Measurements from ENCODE around the gene SLC8A3. TPM values are rescaled to one million over a fixed set of nuclear protein-coding genes. Genes with fewer than 3 reads are reported as not detected.

The SLC8A3 gene
- total and polyA plus RNA-seq, 2 of the 13 experiments (the other 11 are each of a cell fraction or from before 2014, with no cell fraction given) = 0.01 to 0.02 TPM

DNA sequence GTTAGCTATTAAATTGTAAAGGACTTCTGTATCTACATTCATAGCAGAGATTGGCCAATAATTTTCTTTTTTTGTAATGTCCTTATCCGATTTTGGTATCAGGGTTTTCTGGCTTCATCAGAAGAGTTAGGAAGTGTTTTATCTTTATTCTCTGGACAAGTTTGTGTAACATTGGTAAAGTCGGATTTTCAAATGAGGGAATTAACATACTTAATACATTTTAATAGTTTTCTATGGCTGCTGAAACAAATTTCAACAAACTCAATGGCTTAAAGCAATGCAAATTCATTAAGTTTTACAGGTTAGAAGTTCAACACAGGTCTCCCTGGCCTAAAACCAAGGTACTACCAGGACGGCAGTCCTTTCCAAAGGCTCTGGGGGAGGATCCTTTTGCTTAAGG, 13.2 kb upstream of the SLC8A3 start (continued):
- TF ChIP-seq ZFX (CRISPR knock-in tag; IDR thresholded peaks at IDR 0.05; ENCODE audit: low read depth) (no peak), ZNF780A (CRISPR knock-in tag; IDR thresholded peaks at IDR 0.05) (no peak), CBFB (CRISPR knock-in tag; IDR thresholded peaks at IDR 0.05) (no peak), ZNF10 (CRISPR knock-in tag; IDR thresholded peaks at IDR 0.05; ENCODE audit: borderline replicate concordance, low read depth) (no peak), ZNF234 (CRISPR knock-in tag; conservative IDR thresholded peaks at IDR 0.05) (no peak), KDM1A (CRISPR knock-in tag; IDR thresholded peaks at IDR 0.05) (no peak)
- TF ChIP-seq, protein P1, sequence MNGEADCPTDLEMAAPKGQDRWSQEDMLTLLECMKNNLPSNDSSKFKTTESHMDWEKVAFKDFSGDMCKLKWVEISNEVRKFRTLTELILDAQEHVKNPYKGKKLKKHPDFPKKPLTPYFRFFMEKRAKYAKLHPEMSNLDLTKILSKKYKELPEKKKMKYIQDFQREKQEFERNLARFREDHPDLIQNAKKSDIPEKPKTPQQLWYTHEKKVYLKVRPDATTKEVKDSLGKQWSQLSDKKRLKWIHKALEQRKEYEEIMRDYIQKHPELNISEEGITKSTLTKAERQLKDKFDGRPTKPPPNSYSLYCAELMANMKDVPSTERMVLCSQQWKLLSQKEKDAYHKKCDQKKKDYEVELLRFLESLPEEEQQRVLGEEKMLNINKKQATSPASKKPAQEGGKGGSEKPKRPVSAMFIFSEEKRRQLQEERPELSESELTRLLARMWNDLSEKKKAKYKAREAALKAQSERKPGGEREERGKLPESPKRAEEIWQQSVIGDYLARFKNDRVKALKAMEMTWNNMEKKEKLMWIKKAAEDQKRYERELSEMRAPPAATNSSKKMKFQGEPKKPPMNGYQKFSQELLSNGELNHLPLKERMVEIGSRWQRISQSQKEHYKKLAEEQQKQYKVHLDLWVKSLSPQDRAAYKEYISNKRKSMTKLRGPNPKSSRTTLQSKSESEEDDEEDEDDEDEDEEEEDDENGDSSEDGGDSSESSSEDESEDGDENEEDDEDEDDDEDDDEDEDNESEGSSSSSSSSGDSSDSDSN (CRISPR knock-in tag; IDR thresholded peaks at IDR 0.05) = no peak

DNA sequence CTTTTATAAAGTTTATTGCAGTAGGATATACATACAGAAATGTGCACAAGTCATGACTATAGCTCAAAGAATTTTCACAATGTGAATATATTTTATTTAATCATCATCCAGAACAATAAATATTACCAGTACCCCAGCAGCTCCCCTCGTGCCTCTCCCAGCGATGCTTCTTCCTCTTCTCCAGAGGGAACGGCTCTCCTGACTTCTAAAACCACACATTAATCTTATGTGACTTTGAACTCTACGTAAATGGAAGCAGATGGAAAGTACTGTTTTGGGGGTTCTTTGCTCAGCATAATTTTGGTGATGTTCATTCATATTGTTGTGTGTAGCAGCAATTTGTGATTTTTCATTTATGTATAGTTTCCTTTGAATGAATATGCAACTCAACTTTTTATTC, 4.6 kb upstream of the SLC8A3 start:
- H3K4me3 ChIP-seq (replicated peaks in 1 of 3; ENCODE audit: insufficient read depth in 1 of 3, low read depth in 2 of 3, low read length in 3 of 3) = no peak overlapping the region
- POLR2A ChIA-PET = no interaction called here
- FAIRE-seq = no peak
- 1% methylated on average over 4 of the region's 4 CpGs for WGBS (ENCODE audit: low lambda C conversion rate)
- CTCF ChIA-PET (ENCODE audit: low intra/inter-chr PET ratio, low total read pairs) = no interaction called here
- peaks cover 5 to 26% of the 10 kb centered on the region in 2 experiments; a peak in 3 of 5 replicates for H3K27me3 ChIP-seq (ENCODE audit: control insufficient read depth in 1 of 2, insufficient read depth in 2 of 2, low read length in 2 of 2)
- intact Hi-C loops (cut with micrococcal nuclease; ENCODE audit: unreplicated experiment) = no loop called here
- no peaks in the 10 kb centered on the region for H3K36me3 ChIP-seq (replicated peaks in 1 of 2; ENCODE audit: control insufficient read depth in 1 of 2, insufficient read depth in 2 of 2, low read length in 2 of 2)
- H3K4me1 ChIP-seq (ENCODE audit: insufficient read depth, low read length) = no peaks in the 10 kb centered on the region
- no peak for DNase-seq (ENCODE audit: low spot score)
- H4K20me1 ChIP-seq (ENCODE audit: insufficient read depth, low read length) = no peaks in the 10 kb centered on the region
- no peak overlapping the region for H3K4me2 ChIP-seq (ENCODE audit: low read depth, low read length)
- ATAC-seq = no peak
- no peak overlapping the region for H3K9ac ChIP-seq (ENCODE audit: insufficient read depth, low read depth, low read length)
- H3K27ac ChIP-seq (ENCODE audit: extremely low read length, insufficient read depth, low read length) = no peak overlapping the region
- BruUV-seq (replicated peaks) = no TSS peak
- no peaks in the 10 kb centered on the region for H3K79me2 ChIP-seq (ENCODE audit: insufficient read depth, low read length)
- in situ Hi-C loops (cut with HindIII; ENCODE audit: extremely low pct_ligation_motif_present, low pct_unique_long_range_greater_than_20kb) = no loop called here
- H3K9me3 ChIP-seq (ENCODE audit: low read length) = no peaks in the 10 kb centered on the region
- no peak overlapping the region for H2AFZ ChIP-seq (ENCODE audit: low read length)
- TF ChIP-seq ZNF143 (CRISPR knock-in tag; IDR thresholded peaks at IDR 0.05) (no peak), ZNF75D (CRISPR knock-in tag; IDR thresholded peaks at IDR 0.05; ENCODE audit: borderline replicate concordance) (no peak), ZEB1 (IDR thresholded peaks at IDR 0.05; ENCODE audit: insufficient replicate concordance, low read depth) (no peak), ZNF225 (CRISPR knock-in tag; IDR thresholded peaks at IDR 0.05) (no peak), EEA1 (CRISPR knock-in tag; IDR thresholded peaks at IDR 0.05; ENCODE audit: borderline replicate concordance) (no peak), TMF1 (CRISPR knock-in tag; IDR thresholded peaks at IDR 0.05; ENCODE audit: low read depth) (no peak), RXRB (CRISPR knock-in tag; IDR thresholded peaks at IDR 0.05; ENCODE audit: borderline replicate concordance) (no peak)
- TF ChIP-seq, protein P2, sequence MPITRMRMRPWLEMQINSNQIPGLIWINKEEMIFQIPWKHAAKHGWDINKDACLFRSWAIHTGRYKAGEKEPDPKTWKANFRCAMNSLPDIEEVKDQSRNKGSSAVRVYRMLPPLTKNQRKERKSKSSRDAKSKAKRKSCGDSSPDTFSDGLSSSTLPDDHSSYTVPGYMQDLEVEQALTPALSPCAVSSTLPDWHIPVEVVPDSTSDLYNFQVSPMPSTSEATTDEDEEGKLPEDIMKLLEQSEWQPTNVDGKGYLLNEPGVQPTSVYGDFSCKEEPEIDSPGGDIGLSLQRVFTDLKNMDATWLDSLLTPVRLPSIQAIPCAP (CRISPR knock-in tag; IDR thresholded peaks at IDR 0.05; ENCODE audit: low read depth) = no peak
- TF ChIP-seq, protein P3, sequence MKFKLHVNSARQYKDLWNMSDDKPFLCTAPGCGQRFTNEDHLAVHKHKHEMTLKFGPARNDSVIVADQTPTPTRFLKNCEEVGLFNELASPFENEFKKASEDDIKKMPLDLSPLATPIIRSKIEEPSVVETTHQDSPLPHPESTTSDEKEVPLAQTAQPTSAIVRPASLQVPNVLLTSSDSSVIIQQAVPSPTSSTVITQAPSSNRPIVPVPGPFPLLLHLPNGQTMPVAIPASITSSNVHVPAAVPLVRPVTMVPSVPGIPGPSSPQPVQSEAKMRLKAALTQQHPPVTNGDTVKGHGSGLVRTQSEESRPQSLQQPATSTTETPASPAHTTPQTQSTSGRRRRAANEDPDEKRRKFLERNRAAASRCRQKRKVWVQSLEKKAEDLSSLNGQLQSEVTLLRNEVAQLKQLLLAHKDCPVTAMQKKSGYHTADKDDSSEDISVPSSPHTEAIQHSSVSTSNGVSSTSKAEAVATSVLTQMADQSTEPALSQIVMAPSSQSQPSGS (CRISPR knock-in tag; IDR thresholded peaks at IDR 0.05) = no peak
- TF ChIP-seq, protein P4, sequence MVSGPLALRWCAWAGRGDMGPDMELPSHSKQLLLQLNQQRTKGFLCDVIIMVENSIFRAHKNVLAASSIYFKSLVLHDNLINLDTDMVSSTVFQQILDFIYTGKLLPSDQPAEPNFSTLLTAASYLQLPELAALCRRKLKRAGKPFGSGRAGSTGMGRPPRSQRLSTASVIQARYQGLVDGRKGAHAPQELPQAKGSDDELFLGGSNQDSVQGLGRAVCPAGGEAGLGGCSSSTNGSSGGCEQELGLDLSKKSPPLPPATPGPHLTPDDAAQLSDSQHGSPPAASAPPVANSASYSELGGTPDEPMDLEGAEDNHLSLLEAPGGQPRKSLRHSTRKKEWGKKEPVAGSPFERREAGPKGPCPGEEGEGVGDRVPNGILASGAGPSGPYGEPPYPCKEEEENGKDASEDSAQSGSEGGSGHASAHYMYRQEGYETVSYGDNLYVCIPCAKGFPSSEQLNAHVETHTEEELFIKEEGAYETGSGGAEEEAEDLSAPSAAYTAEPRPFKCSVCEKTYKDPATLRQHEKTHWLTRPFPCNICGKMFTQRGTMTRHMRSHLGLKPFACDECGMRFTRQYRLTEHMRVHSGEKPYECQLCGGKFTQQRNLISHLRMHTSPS (CRISPR knock-in tag; IDR thresholded peaks at IDR 0.05; ENCODE audit: low read depth) = no peak
